GM21390 (cell line): Measurements from ENCODE around the gene PRPF19.

ENCODE experiments used
- ATAC-seq: cut with Tn5 transposase; IDR thresholded peaks from one replicate; pipeline ENCODE4 v1.9.1; 2021; ENCODE audit not compliant: unreplicated experiment

The PRPF19 gene

DNA sequence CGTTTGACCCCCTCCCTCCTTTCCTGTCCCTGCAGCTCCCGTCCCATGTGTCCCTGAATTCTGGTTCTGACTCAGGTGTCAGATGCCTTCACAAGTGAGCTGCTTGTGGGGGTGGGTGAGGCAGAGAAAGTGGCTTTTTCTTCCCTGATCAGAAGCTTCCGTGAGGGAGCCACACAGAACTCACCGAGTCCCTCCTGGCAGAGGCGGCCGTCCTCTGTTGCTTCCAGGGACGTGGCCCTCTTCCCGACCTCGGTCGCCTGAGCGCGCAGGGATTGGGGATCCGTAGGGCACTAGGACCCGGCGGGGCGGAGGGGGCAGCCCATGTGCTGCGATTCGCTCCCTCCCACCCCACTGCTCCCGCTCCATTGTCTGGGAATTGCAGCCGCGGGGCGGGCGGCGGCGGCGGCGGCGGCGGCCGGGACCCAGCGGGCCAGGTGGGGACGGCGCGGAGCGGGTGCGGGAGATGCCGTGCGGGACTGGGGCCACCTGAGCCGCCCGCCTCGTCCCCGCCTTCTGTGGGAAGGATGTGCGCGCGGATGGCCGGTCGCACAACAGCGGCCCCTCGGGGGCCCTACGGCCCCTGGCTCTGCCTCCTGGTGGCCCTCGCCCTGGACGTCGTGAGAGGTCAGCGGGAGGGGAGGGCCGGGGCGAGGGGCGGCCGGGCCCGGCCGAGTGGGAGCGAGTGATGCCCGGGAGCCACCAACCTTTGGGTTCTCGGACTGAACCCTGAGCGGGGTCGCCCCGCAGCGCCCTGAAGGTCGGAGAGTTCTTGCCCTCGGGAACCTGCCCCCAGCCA is 17.9 kb upstream of the PRPF19 start, which contains the start of gene TMEM132A:
TSS of gene TMEM132A (plus strand) at position 351 of the 796 bp plus-strand sequence. CDS start at position 525, 174 bp downstream.
- no peak for ATAC-seq

DNA sequence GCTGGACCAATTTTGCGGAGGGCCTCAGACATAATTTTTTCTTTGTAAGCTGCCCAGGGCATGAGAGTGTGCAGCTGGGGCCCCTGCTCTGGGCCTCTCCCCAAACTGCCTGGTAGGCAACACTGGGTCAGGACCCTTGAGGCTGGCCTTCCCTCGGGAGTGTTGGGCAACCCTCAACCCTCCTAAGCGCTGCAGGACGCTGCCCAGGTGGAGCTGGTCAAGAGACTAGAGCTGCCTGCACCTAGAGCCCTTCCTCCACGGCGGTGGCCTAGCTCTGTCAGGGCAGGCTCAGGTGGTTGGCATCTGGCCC is 17.4 kb upstream of the PRPF19 start:
- no peak for ATAC-seq

DNA sequence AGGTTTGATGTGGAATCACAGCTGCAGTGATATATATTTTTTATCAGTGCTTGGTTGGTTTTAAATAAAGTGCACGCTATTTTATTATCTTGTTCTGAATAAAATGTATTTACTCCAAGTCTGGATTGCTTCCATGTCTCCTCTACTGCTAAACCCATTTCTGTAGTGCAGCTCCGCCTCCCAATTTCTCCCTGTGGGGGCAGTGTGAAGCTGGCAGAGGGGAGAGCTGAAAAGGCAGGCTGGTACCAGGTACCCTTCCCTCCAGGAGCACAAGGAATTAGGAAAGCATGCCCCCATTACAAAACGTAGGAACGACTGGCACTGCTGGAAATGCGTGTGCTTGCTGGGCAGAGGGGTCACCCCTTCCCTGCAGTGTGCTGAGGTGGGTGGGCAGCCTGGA is 16.9 kb upstream of the PRPF19 start:
- ATAC-seq: no peak

DNA sequence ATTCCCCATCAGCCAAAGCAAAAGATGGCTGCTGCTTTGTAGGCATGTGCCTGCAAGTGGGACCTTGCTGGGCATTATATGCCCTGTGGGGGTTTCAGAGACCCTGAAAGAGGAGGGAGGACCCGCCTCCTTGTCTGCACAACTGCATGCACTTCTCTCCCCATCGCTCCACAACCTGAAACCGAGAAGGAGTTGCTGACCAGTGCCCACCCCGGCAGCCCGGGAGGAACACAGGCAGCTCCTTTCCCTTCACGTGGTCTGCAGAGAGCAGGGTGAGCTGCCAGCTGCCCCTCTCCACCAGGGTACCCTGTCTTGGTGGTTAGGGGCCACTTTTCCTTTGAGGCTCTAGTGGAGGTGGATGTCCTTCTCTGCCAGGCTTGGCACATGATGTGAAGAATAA is 16.5 kb upstream of the PRPF19 start:
- no peak for ATAC-seq

DNA sequence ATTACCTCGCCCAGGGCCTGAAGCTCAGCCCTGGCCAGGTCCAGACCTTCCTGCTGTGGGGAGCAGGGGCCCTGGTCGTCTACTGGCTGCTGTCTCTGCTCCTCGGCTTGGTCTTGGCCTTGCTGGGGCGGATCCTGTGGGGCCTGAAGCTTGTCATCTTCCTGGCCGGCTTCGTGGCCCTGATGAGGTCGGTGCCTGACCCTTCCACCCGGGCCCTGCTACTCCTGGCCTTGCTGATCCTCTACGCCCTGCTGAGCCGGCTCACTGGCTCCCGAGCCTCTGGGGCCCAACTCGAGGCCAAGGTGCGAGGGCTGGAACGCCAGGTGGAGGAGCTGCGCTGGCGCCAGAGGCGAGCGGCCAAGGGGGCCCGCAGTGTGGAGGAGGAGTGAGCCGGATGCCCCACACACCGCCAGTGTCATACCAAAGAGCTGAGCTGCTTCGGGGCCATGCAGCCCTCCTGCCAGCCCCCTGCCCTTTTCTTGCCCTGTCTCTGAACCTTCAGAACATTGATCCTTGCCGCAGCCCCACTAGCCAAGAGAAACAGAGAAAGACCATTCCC is 15.5 kb upstream of the PRPF19 start:
- no peak for ATAC-seq

DNA sequence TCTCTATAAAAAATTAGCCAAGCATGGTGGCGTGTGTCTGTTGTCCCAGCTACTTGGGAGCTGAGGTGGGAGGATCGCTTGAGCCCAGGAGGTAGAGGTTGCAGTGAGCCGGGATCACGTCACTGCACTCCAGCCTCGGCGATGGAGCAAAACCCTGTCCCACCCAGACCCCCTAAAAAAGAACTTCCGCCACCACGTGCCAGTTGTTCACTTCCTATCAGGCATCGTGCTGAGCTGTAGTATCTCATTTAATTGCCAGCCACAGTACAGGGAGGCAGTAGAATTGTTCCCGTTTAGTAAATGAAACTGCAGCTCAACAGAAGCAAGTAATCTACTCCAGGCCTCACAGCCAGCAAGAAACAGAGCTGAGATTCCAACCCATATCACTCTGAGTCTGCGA is 14.9 kb upstream of the PRPF19 start:
- no peak for ATAC-seq

DNA sequence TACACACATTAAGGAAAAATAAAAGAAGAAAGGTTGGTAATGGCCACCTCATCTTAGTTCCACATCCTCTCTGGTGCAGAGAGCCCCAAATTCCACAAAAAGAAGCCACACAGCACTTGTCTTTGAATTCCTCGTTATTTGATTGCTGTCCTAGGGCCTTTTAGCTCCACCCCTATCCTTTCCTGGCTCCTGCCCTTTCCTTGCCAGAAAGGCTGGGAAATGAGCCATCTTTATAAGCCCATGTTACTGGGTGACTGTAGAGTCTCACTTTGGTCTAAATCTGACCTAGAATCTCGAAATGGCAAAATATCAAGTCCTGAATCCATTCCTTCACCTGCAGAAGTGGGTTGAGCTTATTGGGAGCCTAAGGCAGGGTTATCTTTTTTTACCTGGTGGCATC is 13.6 kb upstream of the PRPF19 start:
- no peak for ATAC-seq

DNA sequence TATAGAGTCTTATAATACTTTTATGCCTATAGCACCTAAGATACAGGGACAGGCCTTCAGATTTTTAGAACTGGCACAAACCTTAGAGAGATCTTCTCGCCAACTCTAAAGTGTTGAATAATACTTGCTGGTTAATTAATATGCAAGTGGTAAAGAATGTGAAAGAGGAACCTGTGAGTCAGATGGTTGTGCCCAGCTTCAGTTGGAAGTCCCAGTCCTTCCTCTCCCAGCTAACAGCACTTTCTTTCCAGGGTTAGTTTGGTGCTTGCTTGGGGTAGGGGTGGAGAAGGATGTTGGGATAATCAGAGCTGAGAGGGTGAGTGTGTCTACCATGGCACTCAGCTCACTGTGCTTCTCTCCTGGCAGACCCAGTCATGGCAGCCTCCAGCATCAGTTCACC is 12.9 kb upstream of the PRPF19 start:
- ATAC-seq: no peak

DNA sequence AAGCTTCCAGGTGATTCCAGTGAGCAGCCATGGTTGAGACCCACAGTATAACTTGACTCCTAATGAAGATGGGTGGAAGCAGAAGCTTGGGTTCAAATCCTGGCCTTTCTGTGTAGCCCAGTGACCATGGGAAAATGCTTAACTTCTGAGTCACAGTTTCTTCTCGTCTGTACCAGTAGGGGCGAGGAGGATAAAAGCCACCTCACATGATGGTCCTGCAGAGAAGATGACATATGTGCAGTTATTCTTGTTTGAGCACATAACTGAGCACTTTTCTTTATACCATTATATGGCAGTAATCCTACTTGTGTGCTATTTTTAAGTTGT is 12.5 kb upstream of the PRPF19 start:
- no peak for ATAC-seq

DNA sequence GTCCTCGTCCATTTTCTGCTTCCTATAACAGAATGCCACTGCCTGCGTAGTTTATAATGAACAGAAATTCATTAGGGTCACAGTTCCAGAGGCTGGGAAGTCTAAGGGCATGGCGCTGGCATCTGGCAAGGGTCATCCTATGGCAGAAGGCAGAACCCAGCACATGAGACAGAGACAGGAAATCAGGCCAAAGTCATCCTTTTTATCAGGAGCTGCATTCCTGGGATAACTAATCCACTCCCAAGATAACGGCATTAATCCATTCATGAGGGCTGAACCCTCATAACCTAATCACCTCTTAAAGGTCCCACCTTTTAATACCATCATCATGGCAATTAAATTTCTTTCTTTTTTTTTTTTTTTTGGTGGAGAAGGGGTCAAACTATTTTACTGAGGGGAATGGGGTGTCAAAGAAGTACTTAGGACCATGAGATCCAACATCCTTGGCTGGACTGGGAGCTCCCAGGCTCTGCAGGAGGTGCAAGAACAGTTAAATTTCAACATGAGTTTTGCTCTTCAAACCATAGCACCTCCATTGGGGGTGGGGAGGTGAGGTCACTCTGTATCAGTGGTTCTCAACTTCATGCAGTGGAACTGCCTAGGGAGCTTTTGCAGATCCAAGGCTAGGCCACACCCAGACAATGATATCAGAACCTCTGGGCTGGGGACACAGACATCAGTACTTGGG is 12.0 kb upstream of the PRPF19 start:
- no peak for ATAC-seq

DNA sequence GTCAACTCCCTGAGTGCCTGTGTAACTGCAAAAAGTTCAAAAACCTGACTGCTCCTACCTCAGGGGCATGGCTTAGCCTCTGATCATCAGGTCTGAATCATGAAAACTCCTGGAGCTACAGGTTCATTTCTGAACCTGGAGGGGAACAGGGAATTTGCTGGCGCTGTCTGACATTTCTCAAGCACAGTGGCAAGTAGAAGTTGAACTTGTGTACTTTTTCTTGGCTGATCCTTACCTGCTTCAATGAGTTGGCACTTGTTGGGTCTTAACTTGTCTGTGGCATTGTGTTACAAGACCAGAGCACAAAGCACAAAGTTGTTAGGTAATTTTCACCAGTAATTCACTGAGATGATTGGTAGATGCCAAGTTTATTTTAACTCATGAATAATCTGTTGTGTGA is 10.9 kb upstream of the PRPF19 start:
- ATAC-seq: no peak

DNA sequence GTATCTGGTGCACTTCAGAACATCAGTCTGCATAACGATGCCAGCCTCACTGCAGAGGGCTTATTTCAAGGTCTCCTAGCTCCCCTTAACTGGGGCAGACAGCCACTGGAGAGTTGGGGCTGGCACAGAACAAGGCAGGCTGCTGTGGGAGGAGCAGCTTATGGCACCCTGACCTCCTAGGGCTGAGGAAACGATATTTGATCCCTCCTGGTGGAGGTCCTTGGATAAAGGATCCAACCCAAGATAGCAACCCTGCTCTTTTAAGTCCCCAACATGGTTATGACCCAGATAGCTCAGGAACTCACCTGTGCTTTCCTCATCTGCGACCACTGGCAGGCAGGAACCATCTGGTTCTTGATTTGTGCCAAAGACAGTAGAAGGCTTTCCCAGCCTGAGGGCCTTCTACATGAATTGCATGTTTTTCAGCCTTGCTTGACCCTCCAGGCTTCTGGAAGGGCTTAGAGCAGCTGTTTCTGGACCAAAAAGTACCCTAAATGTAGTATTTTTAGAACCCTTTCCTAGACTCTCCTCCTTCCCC is 10.4 kb upstream of the PRPF19 start:
- no peak for ATAC-seq

DNA sequence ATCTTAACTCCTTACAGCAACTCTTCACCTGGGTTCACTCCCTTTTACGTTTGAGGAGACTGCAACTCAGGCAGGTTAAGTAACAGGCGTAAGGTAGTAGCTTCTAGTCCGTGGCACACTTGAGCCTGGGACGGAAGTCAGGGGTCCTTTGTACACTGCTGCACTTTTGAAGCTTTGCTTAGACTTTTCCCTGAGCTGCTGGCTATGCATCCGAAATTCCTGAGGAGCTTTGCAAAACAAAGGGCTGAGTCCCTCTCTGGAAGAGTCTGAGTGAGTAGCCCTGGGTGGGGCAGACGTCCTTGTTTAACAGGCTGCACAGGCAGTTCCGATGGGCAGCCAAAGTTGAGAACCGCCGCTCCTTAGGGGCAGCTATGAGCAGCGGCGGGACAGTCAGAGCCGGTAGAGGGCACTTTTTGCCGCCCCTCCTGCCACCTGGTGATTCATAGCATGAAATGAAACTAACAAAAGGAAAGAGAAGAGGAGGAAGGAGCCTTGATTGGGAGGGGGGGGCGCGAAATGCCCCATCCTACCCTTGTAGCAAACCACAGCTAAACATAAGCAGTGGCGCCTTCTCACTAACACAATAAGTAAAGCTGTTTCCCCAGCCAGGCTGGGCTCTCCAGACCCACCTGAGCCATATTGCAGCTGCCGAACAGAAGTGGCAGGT is 9.0 kb upstream of the PRPF19 start:
- peak; percentile 50 for ATAC-seq

DNA sequence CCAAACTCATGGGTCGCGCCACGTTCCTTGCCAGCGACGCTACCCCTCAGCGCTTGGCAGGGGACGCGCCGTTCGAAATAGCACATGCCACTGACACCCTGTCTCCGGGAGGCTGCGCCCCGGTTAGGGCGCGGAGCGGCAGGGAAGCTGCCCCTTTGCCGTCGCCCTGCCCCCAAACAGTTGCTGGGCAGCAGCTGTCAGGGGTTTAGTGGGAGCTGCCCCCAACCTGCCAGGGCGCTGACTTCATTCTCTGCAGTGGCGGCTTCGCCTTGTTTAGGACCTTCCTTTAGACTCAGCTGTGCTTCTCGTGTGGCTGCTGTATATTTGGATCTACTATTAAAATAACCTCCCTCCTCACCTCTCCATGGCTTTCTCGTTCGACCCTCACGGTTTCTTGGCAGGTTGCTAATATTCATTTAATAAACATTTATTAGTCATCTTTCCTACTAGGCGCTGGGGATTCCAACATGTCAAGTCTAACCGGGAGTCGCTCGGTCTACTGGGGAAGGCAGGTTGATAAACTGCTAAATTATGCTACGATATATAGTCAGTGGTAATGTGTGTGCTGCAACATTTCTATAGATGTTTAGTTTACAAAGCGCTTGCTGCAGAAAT is 8.4 kb upstream of the PRPF19 start:
- peak; percentile 3 for ATAC-seq

DNA sequence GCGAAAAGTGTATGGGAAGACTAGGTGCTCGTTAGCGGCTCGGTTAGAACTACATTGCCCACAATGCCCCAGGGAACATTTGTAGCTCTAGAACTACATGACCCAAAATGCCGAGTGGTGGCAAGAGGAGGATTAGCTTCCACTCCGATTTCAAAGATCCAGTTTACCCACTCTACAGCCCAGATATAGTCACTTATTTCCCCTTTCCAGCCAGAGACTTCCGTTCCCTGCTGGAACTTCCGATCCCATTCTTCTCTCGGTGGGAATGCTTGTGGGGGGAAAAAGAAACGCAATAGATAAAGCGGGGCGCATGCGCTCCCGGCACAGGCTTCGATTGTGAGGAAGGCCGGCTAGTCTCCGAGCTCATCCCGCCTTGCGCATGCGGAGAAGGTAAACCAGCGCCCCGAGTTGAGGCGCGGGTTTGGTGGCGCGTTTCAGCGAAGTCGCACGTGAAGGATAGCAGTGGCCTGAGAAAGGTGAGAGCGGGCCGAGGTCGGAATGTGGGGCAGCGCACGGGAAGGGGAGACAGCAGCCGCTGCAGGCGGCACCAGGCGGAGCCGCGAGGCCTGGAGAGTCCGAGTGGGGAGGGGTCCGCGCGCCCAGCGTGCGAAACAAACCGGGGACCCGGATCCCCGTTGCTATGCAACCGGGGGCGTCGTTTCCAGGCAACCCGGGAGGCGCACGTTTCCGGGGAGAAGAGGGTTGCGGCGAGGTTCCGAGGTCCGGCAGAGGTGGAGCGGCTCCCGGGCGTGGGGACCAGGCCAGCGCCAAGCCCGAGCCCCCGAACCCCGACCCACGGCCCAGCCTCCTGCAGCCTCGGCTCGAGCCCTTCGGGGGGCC is 7.6 kb upstream of the PRPF19 start, which contains the start of gene TMEM109:
TSS of gene TMEM109 (plus strand) at position 366 of the 840 bp plus-strand sequence. CDS start 5,536 bp downstream, outside the sequence.
- ATAC-seq: peak; percentile 37

DNA sequence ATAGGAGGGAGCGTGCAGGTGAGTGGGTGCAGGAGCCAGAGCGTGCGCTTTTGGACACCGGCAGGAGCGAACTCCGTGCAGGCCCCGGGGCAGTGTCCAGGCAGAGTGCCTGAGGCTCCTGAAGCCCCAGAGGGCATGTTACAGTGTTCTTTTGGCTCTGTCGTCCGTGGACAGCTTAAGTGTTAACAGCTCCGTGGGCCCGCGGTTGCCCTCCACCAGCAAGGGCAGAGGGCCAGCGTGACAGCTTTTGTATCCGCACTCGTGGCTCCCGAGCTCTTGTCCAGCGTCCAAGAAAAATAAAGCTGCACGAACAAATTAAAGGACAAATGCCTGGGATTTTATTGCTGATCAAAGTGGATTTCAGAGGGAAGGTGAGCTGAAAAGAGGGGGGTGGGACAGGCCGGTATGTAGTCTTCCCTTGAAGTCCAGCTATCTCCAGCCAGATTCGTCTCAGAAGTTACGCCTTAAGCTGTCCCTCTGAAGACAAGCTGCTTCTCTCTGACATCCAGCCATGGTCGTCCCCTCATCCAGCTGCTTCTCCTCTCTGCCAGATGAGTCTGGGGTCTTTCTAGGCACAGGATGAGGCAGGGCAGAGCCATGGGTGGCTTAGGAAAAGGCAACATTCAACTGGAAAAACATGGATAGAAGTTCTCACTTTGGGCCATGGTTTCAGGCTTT is 6.6 kb upstream of the PRPF19 start:
- ATAC-seq: no peak

DNA sequence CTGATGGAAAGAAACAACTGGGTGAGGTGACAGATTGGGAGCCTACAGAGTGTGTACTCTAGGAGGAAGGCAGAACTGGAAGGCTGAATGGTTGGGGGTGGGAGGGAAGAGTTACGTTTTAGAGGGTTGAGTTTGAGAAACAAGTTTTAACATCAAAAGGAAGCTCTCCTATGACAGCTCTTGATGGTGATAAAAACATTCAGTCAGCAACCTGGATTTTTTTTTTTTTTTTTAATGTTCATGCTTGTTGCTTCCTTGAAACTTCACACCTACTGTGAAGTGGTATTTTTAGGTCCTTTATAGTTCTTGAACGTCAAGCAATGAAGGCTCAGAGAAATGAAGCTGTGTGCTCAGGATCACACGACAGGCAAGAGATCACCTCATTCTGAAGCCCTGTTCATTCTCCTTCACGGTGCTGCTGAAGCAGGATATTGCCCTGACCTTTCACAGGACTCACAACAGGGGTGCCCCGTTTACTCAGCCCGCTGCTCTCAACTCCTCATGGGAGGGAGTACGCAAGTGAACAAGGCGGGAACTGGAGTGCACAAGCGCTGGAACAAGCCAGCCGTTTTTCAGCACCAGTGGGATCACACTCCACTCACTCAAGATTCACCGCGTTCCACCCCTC is 6.0 kb upstream of the PRPF19 start:
- ATAC-seq: no peak

DNA sequence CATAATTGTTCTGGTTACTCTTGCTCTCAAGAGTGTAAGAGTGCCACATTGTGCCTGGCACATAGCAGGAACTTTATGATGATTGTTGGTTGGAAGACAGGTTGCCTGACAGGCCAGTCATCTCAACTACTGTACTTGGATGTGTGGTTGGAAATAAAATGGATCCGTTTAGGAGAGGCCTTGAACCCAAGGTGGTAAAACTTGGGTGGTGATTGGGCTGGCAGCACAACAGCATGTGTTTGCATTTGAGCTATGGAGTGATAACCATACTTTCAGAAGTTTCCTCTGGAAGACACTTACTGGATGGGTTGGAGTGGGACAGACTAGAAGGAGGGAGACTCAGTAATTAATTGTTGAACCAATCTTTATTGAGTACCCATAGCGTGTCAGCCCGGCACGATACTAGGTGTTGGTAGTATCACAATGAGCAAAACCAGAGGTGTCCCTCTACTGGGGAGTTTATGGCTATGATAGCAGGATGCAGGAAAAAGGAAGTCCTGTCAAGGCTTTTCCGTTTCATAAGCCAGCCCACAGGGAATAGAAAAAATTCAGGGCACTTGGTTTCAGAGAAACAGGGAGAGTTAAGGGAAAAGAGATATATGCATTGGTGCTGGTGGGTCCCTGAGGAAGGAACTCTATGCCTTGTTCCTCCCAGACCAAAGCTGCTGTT is 4.5 kb upstream of the PRPF19 start:
- no peak for ATAC-seq

DNA sequence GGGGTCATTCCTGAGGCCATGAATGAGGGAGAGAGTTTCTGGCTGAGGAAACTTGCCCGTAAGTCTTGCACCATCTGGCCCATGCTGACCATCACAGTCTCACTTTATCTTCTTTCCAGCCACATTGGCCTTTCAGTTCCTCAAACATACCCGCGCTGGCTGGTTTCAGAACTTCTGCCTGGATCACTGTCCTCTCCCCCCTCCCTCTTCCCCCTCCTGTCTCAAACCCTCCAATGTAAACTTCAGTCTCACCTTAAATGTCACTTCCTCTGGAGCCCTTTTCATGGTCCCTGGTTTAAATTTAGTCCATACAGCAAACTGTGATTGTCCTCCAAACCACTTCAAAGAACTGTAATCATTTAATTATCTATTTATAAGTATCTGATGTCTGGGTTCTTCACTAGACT is 3.9 kb upstream of the PRPF19 start:
- ATAC-seq: peak; percentile 37
